Lower lobe of right lung (tissue), 2 donors: Measurements from ENCODE around the gene PIGH. TPM values are rescaled to one million over a fixed set of nuclear protein-coding genes. Genes with fewer than 3 reads are reported as not detected.

Source experiments
- ATAC-seq, 2 donors: fragments of 200-7000 bp; cut with Tn5 transposase; one replicate each; pipeline ENCODE4 v1.9.1; 2020 to 2022; ENCODE audit warnings: mild to moderate bottlenecking in 2 of 2, moderate library complexity in 2 of 2
- DNase-seq: peaks from one replicate; pipeline ENCODE4 v3.0.0-alpha.2; 2020
- H3K27ac ChIP-seq: fragments of 200-600 bp; one replicate; pipeline ENCODE4 v1.8.0; 2022
- H3K27me3 ChIP-seq: fragments of 200-600 bp; one replicate; pipeline ENCODE4 v1.8.0; 2022; ENCODE audit warnings: low read depth
- H3K36me3 ChIP-seq: fragments of 200-600 bp; one replicate; pipeline ENCODE4 v1.8.0; 2022; ENCODE audit warnings: mild to moderate bottlenecking
- H3K4me1 ChIP-seq: fragments of 200-600 bp; one replicate; pipeline ENCODE4 v1.8.0; 2022
- H3K4me3 ChIP-seq: fragments of 200-600 bp; one replicate; pipeline ENCODE4 v1.8.0; 2022; ENCODE audit warnings: mild to moderate bottlenecking
- H3K9me3 ChIP-seq: fragments of 200-600 bp; one replicate; pipeline ENCODE4 v1.8.0; 2022
- CTCF ChIP-seq: fragments of 200-600 bp; IDR thresholded peaks from one replicate; pipeline ENCODE4 v1.8.0; 2022; ENCODE audit warnings: antibody characterized with exemption, mild to moderate bottlenecking
- intact Hi-C: fragments of 100-400 bp; cut with DNase I; formaldehyde crosslinking; loops from one replicate; pipeline ENCODE4 v1.11.0; 2022
- total RNA-seq: library from RNA; stranded (reverse); fragmentation: NEBNext Ultra II Directional; extraction: Animal tissue kit (Norgen Biotek cat#: 25700); gene quantifications from one replicate; pipeline ENCODE4 v1.2.1, GENCODE V29; 2021
- donor health status: DM: no; HTN: yes; CAD: no; lungs with severe emphysema.

The PIGH gene
- total RNA-seq, 1 donor from 2014 or later = 17.2 TPM

GRCh38 chr14:67573228-67574010, 26.6 kb downstream of the PIGH start:
- ATAC-seq (no peak), DNase-seq (peak; percentile 24)
- Histone ChIP-seq H3K4me1 (no peaks in the 10 kb centered on the region), H3K27me3 (no peaks in the 10 kb centered on the region), H3K4me3 (no peak overlapping the region), H3K36me3 (no peaks in the 10 kb centered on the region), H3K9me3 (no peaks in the 10 kb centered on the region), H3K27ac (no peak overlapping the region)
- no peak for TF ChIP-seq CTCF
- intact Hi-C loops = no loop called here

GRCh38 chr14:67572608-67573007, 27.5 kb downstream of the PIGH start:
- TF ChIP-seq CTCF = no peak
- Histone ChIP-seq H3K9me3 (no peaks in the 10 kb centered on the region), H3K36me3 (no peaks in the 10 kb centered on the region), H3K4me3 (no peak overlapping the region), H3K4me1 (no peaks in the 10 kb centered on the region), H3K27me3 (no peaks in the 10 kb centered on the region), H3K27ac (no peak overlapping the region)
- intact Hi-C loops = no loop called here
- DNase-seq (peak; percentile 15), ATAC-seq (no peak)

GRCh38 chr14:67571991-67572323, 28.1 kb downstream of the PIGH start:
- Histone ChIP-seq H3K4me1 (no peaks in the 10 kb centered on the region), H3K9me3 (no peaks in the 10 kb centered on the region), H3K27ac (no peak overlapping the region), H3K36me3 (no peaks in the 10 kb centered on the region), H3K4me3 (no peak overlapping the region), H3K27me3 (no peaks in the 10 kb centered on the region)
- no peak for TF ChIP-seq CTCF
- DNase-seq (peak; percentile 42), ATAC-seq (no peak)
- intact Hi-C loops = no loop called here

GRCh38 chr14:67571275-67571990, 28.6 kb downstream of the PIGH start:
- peak; percentile 75 to 85 for ATAC-seq
- Histone ChIP-seq H3K9me3 (no peaks in the 10 kb centered on the region), H3K27me3 (no peaks in the 10 kb centered on the region), H3K4me1 (no peaks in the 10 kb centered on the region), H3K4me3 (no peak overlapping the region), H3K36me3 (no peaks in the 10 kb centered on the region), H3K27ac (no peak overlapping the region)
- intact Hi-C loops = no loop called here
- DNase-seq = peak; percentile 71
- peak; percentile 87 for TF ChIP-seq CTCF

- H3K9me3 ChIP-seq = no peaks in the 10 kb centered on the region
- no peak for TF ChIP-seq CTCF
- H3K27ac ChIP-seq = no peak overlapping the region
- no peak overlapping the region for H3K4me3 ChIP-seq
- H3K4me1 ChIP-seq = no peaks in the 10 kb centered on the region
- no peaks in the 10 kb centered on the region for H3K36me3 ChIP-seq
- ATAC-seq (no peak), DNase-seq (no peak)
- intact Hi-C loops = no loop called here
- no peaks in the 10 kb centered on the region for H3K27me3 ChIP-seq
Measured at GRCh38 chr14:67570453-67570852, 29.6 kb downstream of the PIGH start.
